Stimulated activated CD4-positive, alpha-beta T cell treated with anti-CD3 and anti-CD28 coated beads, Interleukin-4, amount 100 ng/mL, for 1 hour (primary cell): ENCODE measurements around the gene LIG1.
"Not testable (repeated sequence)": the region's sequence is repeated elsewhere in the genome, so short reads cannot be mapped to it uniquely, and the experiment has no call there.

Experiments used
- DNase-seq: peaks from one replicate; pipeline ENCODE4 v3.0.0-alpha.2; 2020

Gene LIG1

DNA sequence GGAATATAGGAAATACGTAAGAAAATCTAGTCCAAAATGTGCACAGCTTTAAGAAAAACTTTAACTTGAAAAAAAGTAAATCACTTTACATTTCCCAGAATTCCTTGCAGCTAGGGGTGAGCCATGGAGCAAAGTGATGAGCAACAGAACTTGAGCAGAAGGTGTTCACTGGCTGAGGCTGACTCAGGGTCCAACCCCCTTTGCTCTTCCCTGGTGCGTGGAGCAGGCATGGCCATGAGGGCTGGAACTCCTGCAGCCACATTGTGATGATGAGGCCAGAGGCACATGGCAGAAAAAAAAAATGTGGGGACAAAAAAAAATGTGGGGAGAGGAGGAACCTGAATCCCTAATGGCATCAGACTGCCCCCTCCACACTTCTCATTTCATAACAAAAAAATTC is 49.6 kb downstream of the LIG1 start:
- no peak for DNase-seq

DNA sequence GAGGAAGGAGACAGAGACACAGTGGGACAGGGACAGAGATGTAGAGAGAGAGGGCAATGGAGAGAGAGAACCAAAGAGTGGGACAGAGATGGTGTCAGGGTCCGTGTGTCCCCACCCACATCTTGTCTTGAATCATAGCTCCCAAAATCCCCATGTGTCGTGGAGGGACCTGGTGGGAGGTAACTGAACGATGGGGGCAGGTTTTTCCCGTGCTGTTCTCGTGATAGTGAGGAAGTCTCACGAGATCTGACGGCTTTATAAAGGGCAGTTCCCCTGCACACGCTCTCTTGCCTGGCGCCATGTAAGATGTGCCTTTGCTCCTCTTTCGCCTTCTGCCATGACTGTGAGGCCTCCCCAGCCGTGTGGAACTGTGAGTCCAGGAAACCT is 52.0 kb downstream of the LIG1 start:
- no peak for DNase-seq

DNA sequence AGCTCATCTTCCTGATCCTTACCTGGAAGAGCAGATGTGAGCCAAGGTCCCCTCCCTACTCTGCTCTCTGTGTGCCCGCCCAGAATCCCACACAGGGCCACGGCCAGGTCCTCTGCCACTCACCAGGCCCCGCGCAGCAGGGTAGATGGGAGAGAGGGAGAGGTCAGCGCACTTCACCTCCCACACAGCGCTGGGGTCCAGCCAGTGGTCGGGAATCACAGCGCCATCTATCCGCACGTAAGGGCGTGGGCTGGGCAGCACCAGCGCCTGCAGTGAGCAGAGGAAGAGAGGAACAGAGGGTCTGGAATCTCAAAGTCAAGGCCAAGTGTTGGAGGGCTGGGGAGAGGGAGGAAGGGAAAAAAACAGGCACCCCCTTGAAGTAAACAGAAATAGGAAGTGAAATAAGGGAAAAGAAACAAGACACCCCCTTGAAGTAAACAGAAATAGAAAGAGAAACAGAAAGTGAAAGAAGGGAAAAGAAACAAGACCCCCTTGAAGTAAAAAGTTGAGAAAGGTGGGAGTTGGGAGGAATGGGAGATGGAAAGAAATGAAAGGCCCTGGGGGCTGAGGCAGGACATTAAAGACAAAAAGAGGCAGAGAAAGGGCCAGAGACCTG is 52.5 kb downstream of the LIG1 start:
- DNase-seq = no peak

DNA sequence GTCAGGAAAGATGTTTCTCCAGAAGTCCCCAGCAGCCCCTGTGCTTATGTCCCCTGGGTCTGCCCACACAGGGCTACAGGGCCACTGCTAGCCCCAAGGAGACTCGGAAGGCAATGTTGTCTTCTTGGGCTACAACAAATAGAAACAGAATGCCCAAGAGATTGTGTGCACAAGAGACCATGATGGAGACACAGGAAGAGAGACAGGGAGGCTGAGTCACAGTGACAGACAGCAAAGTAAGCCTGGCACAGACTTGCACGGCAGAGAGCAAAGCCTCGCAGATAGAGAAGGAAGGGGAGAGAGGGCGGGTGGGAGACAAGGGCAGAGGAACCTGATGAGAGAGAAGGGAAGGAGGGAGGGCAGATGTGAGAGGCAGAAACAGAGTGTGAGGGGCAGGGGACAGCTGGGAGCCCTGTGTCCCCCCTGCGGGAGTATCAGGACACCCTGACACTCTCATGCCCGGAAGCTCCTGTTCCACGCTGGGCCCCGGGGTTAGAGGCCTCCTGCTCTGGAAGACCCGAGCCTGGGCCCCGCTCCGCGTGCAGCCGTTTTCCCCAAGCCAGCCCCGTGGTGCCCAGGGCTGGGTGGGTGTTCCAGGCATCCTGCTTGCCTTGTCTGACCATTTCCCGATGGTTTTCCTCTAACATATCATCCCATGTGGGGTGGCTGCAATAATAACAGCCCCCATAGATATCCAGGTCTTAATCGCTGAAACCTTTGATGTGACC is 56.8 kb downstream of the LIG1 start:
- no peak for DNase-seq

DNA sequence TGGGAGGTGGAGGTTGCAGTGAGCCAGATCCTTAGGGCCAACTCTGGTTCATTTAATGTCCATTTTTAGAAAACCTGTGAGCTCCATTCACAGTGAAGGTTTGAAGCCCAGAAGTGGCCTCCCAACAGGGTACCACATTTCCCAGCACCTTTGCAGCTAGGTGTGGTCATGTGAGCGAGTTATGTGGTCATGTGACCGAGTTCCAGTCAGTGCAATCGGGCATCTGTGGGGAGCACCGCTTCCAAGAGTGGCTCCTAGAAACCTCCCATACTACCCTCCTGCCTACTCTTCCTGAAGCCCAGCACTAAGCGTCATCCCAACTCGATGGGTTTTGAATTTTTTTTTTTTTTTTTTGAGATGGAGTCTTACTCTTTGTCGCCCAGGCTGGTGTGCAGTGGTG is 58.9 kb downstream of the LIG1 start:
- DNase-seq = no peak

DNA sequence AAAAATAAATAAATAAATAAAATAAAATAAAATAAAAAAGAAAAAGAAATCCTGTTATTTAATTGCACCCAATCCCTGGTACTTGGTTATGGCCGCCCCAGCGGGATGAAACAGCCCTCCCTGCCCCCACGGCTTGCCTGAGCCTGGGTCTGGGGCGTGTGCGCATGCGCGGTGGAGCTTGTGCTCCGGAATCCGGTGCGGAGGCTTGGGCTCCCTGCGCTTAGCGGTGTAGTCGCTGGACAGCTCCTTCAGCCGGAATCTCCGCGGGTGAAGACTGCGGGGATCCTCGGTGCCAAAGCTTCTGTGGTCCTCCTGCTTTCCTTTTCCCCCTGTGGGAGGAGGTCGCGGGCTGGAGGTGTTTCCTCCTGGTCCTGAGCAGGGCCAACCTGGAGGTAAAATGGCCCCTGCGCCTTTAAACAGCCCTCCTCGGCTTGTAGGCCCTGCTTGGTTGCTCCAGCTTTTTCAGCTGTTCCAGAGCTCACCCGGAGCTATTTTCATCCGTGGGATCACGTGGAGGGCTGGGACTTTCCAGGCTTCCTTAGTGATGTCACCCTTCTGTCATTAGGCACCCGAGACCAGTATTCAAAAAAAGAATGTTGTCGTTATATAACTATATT is 59.7 kb downstream of the LIG1 start, which contains the start of gene PLA2G4C:
TSS of gene PLA2G4C (minus strand) at position 468 of the 617 bp plus-strand sequence. CDS start 4,288 bp downstream, outside the sequence.
- DNase-seq = peak; percentile 87

DNA sequence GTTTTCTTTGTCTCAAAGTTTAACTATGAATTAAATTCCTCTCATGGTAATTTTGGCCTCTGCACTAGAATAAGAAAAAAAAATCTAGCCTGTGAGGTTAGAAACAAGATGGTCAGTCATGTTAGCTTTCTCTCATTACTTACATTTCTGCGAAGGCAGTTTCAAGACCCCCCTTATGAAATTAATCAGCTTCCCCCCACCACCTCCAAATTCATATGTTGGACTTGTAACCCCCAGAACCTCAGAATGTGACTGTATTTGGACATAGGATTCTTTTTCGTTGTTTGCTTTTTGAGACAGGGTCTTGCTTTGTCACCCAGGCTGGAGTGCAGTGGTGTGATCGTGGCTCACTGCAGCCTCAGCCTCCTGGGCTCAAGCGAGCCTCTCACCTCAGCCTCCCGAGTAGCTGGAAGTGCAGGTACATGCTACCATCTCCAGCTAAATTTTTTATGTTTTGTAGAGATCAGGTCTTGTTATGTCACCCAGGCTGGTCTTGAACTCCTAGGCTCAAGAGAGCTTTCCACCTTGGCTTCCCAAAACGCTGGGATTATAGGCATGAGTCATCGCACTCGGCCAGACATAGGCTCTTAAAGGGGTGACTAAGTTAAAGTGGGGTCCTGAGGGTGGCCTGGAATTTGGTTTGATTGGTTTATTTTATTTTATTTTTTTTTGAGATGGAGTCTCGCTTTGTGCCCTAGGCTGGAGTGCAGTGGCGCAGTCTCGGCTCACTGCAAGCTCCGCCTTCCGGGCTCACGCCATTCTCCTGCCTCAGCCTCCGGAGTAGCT is 61.0 kb downstream of the LIG1 start:
- no peak for DNase-seq

DNA sequence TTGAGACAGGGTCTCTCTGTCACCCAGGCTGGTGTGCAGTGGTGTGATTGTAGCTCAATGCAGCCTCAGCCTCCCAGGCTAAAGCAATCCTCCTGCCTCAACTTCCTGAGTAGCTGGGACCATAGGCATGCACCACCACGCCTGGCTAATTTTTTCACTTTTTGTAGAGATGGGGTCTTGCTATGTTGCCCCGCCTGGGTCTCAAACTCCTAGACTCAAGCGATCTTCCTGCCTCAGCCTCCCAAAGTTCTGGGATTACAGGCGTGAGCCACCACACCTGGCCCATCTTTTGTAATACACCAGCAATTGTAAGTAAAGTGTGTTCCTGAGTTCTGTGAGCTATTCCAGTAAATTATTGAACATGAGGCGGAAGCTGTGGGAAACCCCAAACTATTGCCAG is 66.2 kb downstream of the LIG1 start:
- no peak for DNase-seq

DNA sequence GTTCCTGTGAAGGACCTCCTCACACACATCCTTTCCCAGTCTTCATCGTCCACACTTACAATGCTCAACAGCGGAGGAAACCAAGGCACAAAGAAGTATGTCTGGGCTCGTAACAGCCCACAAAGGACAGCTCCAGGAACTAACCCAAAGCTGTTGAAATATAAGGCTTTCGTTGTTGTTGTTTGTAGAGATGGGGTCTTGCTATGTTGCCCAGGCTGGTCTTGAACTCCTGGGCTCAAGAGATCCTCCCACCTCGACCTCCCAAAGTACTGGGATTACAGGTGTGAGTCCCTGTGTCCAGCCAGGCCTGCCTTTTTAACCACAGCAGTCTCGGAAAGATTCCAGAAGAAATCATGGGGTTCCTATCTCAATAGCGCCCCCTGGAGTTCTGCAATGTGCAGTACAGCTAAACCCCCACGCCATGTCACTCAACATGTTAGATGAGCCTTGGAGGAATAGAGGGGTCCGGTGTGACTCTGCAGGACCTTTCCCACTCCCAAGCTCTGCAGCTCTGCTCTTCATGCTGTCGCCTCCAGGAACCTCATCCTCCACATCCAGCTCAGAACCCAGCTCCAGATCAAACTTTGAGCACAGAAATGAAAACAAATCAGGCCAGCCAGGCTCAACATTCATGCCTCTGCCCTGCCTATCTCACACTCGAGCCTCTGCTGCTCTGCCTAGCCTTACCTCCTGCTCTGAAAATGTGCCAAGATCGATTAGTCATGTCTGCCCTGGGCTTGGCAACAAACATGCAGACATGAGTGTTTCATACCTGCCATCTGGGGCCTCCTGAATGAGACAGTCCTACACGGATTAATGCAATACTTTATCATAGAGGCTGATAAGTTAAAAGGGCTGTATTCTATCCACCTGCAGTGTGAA is 67.0 kb downstream of the LIG1 start:
- DNase-seq = no peak

DNA sequence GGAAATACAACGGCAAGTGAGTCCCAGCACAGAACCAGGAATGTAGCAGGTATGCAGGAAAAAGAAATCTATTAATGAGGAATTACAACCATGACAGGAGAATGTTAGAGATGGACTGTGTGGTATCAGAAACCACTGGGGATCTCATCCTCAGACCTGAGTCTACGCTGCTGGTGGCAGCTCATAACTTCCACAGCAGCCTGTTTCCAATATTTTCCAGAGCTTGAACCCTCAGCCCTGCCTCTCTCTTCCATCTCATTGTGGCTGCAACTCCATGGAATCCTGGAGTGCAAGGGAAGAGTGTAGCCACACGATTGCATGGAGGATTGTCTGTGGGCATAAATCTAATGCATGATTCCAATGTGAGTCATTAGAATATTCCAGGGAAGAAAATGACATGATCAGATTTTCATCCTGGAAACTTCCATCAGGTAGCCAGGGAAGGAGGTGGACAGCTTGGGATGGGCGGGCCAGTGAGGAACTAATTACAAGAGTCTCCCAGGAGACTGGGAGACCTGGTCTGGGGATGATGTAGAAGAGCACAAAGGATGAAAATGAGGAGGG is 74.5 kb downstream of the LIG1 start:
- no peak for DNase-seq

DNA sequence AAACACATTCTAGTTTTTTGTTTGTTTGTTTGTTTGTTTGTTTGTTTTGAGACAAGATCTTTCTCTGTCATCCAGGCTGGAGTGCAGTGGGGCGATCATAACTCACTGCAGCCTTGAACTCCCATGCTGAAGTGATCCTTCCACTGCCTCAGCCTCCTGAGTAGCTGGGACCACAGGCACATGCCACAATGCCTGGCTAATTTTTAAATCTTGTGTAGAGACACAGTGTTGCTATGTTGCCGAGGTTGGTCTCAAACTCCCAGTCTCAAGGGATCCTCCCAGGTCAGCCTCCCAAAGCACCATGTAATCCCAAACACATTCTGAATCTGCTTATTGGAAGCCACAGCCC is 75.3 kb downstream of the LIG1 start:
- DNase-seq = no peak

DNA sequence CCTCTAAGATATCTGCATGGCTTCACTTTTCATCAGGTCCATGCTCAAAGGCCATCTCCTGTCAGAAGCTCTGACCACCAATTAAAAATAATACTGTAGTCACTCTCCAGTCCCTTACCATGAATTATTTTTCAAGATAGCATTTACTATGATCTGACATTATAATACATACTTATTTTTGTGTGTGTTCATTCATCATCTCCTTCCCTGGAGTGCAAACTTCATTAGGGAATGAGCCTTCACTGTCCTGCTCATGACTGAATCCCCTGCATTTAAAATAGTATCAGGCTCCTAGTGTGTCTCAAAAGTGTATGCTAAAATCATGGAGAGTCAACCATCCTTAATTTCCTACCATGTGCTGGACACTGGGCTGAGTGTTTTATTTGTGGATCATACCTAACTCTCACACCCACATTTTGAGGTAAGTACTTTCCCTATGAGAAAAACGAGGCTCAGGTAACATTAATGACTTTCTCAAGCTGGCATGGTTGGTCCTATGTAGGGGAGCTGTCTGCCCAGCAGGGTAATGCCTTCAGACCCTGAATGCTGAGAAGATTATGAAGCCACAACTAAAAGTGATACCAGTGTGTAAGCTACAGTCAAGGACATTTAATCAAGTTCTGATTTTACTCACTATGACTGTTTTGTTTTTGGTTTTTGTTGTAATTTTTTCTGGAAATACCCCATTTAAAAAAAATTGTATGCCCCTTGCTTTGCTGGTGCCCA is 75.9 kb downstream of the LIG1 start:
- DNase-seq = no peak

DNA sequence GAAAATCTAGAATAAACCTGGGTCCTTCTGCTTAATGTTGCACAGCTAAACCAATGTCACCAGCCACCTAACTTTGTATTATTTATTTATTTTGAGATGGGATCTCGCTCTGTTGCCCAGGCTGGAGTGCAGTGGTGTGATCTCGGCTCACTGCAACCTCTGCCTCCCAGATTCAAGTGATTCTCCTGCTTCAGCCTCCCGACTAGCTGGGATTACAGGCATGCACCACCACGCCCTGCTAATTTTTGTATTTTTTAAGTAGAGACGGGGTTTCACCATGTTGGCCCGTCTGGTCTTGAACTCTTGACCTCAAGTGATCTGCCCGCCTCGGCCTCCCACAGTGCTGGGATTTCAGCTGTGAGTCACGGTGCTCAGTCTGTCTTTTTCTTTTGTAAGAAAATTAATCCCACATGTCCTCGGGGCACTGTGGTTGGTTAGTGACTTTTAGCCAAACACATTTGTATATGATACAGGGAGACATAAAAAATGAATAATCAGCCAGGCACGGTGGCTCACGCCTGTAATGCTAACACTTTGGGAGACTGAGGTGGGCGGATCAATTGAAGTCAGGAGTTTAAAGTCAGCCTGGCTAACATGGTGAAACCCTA is 78.9 kb downstream of the LIG1 start:
- not testable (repeated sequence) for DNase-seq

DNA sequence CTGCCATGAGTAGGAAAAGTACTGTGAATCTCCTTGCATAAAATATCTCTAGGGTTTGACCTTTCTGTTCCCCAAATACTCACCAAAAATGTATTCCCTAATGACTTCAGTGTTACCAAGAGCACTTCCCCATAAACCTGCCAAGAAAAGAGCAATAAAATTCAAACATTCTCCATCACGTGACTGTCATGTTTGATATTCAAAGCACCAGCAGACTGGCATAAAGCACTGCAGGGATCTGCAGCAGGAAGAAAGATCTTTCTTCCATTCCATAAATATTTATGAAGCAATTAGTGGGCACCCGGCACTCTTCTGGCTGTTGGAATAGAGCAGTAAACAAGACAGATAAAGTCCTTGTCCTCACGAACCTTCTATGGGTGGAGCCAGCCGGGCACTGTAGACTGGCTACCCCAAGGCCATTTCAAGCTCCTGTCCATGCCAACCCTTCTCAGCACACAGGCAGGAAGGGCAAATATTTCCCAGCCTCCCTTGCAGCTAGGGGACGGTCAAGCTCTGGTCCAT is 79.8 kb downstream of the LIG1 start:
- DNase-seq = no peak

DNA sequence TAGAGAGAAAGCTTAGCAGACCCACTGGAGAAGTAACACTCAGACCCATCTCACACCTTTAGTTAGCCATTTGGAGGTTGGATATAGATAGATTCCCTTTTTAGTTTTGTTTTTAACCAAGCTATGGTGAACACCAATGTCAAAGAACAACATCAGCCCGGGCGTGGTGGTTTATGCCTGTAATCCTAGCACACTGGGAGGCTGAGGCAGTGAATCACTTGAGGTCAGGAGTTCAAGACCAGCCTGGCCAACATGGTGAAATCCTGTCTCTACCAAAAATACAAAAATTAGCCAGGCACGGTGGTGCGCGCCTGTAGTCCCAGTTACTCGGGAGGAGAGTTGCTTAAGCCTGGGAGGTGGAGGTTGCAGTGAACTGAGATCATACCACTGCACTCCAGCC is 81.2 kb downstream of the LIG1 start:
- not testable (repeated sequence) for DNase-seq

DNA sequence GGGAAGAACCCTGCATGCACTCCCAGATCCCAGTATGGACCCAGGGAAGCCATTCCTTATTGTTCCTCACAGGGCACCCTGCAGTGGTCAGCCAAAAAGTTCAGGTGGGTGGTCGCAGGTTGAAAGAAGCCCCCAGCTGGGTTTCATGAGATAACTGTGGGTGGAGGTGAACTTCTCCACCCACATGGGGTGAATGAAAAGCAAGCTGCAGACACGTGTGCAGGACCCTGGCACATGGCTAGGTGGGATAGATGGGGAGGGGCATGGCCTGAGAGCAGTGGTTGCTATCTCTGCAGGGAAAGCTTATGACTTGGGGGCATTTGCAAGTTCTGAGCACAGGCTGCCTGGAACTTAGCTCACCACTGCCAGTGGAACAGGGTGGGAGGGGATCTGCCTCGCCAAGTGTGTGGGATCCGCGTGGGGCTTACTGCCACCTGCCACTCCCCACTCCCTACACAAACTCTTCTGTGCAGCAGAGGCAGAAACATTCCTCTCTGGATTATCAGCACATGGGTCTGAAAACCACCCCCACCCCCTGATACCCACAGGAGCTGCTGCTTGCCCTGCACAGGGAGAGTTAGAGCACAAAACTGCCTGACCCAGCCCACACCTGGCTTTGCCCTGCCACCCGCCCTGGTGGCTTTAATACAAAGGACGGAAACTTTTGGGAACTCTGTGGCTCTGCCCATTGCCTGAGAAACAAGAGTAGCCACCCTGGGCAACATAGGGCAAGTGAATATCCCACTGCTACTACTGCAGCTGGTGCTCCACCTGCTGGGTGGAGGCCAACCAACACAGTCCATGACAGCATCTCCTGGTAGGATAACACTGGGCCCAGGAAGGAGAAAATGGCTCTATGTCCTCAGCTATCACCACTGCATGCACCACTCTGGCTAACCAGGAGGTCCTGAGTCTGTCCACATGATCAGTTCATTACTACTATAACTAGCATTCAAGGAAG is 84.0 kb downstream of the LIG1 start:
- no peak for DNase-seq

DNA sequence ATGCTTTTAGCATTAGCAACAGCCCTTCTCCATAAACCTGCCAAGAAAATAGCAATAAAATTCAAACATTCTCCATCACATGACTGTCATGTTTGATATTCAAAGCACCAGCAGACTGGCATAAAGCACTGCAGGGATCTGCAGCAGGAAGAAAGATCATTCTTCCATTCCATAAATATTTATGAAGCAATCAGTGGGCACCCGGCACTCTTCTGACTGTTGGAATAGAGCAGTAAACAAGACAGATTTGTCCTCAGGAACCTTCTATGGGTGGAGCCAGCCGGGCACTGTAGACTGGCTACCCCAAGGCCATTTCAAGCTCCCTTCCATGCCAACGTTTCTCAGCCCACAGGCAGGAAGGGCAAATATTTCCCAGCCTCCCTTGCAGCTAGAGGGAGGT is 85.1 kb downstream of the LIG1 start:
- no peak for DNase-seq

DNA sequence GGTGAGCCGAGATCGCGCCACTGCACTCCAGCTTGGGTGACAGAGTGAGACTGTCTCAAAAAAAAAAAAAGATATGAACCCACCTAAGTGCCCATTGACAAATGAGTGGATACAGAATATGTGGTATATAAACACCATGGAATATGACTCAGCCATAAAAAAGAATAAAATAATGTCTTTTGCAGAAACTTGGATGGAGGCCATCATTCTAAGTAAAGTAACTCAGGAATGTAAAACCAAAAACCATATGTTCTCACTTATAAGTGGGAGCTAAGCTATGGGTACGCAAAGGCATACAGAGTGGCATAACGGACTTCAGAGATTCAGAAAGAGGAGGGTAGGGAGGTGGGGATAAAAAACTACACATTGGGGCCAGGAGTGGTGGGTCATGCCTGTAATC is 89.0 kb downstream of the LIG1 start:
- no peak for DNase-seq

DNA sequence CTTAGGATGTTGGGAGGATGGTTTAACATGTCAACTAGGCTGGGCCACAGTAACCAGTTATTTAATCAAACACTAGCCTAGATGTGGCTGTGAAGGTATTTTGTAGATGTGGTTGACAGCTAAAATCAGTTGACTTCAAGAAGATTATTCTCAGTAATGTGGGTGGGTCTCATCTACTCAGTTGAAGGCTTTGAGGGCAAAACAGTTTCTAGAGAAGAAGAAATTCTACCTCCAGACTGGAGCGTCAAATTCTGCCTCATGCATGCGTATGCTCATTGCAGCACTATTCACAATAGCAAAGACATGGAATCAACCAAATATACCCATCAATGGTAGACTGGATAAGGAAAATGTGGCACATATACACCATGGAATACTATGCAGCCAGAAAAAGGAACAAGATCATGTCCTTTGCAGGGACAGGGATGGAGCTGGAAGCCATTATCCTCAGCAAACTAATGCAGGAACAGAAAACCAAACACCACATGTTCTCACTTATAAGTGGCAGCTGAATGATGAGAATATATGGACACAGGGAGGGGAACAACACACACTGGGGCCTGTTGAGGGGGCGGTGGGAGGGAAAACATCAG is 99.9 kb downstream of the LIG1 start:
- not testable (repeated sequence) for DNase-seq
